Naive thymus-derived CD4-positive, alpha-beta T cell (primary cell): ENCODE measurements around the gene RNF40. TPM values are rescaled to one million over a fixed set of nuclear protein-coding genes. Genes with fewer than 3 reads are reported as not detected.

ENCODE experiments used
- ATAC-seq: fragments of 150-1000 bp; cut with Tn5 transposase; 2 replicates; pipeline ENCODE4 v1.10.0; 2021; ENCODE audit warnings: mild to moderate bottlenecking, moderate library complexity
- CTCF ChIA-PET: fragments of 350-600 bp; sonication (Branson Sonifier 250); formaldehyde crosslinking; loops from one replicate; lab custom pipeline; 2021; ENCODE audit warnings: antibody characterized with exemption; lab: Charles Lee
- POLR2A ChIA-PET: fragments of 350-600 bp; sonication (Branson Sonifier 250); formaldehyde crosslinking; loops from one replicate; lab custom pipeline; 2021; ENCODE audit warnings: antibody characterized with exemption, inconsistent platforms; lab: Charles Lee
- DNase-seq, 9 donors: peaks; one replicate each; pipeline versions ENCODE4 v3.0.0 to v3.0.0-alpha.2; 2020 to 2022; ENCODE audit warnings: mixed read lengths in 1 of 9
- H3K27ac ChIP-seq: one replicate; pipeline ENCODE4 v1.7.0; 2013; ENCODE audit warnings: mild to moderate bottlenecking, low read depth, low read length, moderate library complexity
- H3K27me3 ChIP-seq, 2 donors: one replicate each; pipeline ENCODE4 v1.7.0; 2013; ENCODE audit warnings: low read length in 2 of 2, mild to moderate bottlenecking in 2 of 2, moderate library complexity in 2 of 2; ENCODE audit not compliant: control insufficient read depth in 2 of 2, insufficient read depth in 2 of 2
- H3K36me3 ChIP-seq, 3 experiments: 1 replicate in 2 of 3; 2 replicates in 1 of 3; pipeline ENCODE4 v1.7.0; 2013; ENCODE audit warnings: low read length in 3 of 3, mild to moderate bottlenecking in 3 of 3, moderate library complexity in 1 of 3; ENCODE audit not compliant: insufficient read depth in 3 of 3, control insufficient read depth in 2 of 3
- H3K4me1 ChIP-seq, 2 donors: one replicate each; pipeline ENCODE4 v1.7.0; 2013; ENCODE audit warnings: low read length in 2 of 2, mild to moderate bottlenecking in 2 of 2, moderate library complexity in 1 of 2; ENCODE audit not compliant: control insufficient read depth in 2 of 2, insufficient read depth in 2 of 2
- H3K4me3 ChIP-seq: 2 replicates; pipeline ENCODE4 v1.7.0; 2013; ENCODE audit warnings: mild to moderate bottlenecking, low read length
- H3K9me3 ChIP-seq, 3 experiments: 1 replicate in 2 of 3; 2 replicates in 1 of 3; pipeline ENCODE4 v1.7.0; 2013; ENCODE audit warnings: low read length in 3 of 3; ENCODE audit not compliant: control insufficient read depth in 2 of 3
- H3K27ac Mint-ChIP-seq, 9 donors: one replicate each; pipeline ENCODE4 v1.8.0; 2020 to 2022; ENCODE audit warnings: mixed read lengths in 9 of 9, mild to moderate bottlenecking in 8 of 9, moderate library complexity in 5 of 9, inconsistent platforms in 2 of 9
- H3K27me3 Mint-ChIP-seq, 5 donors: one replicate each; pipeline ENCODE4 v1.8.0; 2021 to 2022; ENCODE audit warnings: mixed read lengths in 5 of 5, mild to moderate bottlenecking in 1 of 5
- H3K36me3 Mint-ChIP-seq, 5 donors: one replicate each; pipeline ENCODE4 v1.8.0; 2020 to 2022; ENCODE audit warnings: mixed read lengths in 5 of 5, mild to moderate bottlenecking in 3 of 5, inconsistent platforms in 1 of 5
- H3K4me1 Mint-ChIP-seq, 7 donors: one replicate each; pipeline ENCODE4 v1.8.0; 2020 to 2022; ENCODE audit warnings: mixed read lengths in 7 of 7, mild to moderate bottlenecking in 3 of 7, inconsistent platforms in 1 of 7
- H3K4me3 Mint-ChIP-seq, 10 donors: one replicate each; pipeline ENCODE4 v1.8.0; 2020 to 2022; ENCODE audit warnings: mild to moderate bottlenecking in 10 of 10, mixed read lengths in 10 of 10, moderate library complexity in 6 of 10, inconsistent platforms in 2 of 10
- H3K9me3 Mint-ChIP-seq, 11 donors: one replicate each; pipeline ENCODE4 v1.8.0; 2020 to 2022; ENCODE audit warnings: mixed read lengths in 11 of 11, mild to moderate bottlenecking in 4 of 11, inconsistent platforms in 1 of 11, moderate library complexity in 1 of 11
- intact Hi-C, 2 donors: fragments of 100-400 bp; cut with micrococcal nuclease; formaldehyde crosslinking; loops; one replicate each; pipeline ENCODE4 v1.15.1; 2023
- polyA plus RNA-seq, 2 donors: library from polyadenylated mRNA; unstranded; fragments of 300-500 nt; fragmentation: Illumina TruSeq; gene quantifications; one replicate each; pipeline ENCODE4 v1.2.3, GENCODE V29; 2021
- total RNA-seq, 6 experiments: library from RNA in 5 of 6; stranded (reverse) in 5 of 6; gene quantifications; 1 replicate in 5 of 6; 2 replicates in 1 of 6; pipeline ENCODE4 v1.2.3 and lab custom pipeline; 2021 to 2026

Gene RNF40
- 100 to 1,000 TPM in 3 of 5 experiments, 10 to 100 TPM in 2; 68.7 to 122 (median 114) TPM for total RNA-seq
- polyA plus RNA-seq, result 10 to 100 TPM; 19.4 to 50.7 TPM
- 117 reads per million, percentile 87 among the genes with 10 or more reads in this experiment for total RNA-seq (lab: John Stamatoyannopoulos, UW)

DNA sequence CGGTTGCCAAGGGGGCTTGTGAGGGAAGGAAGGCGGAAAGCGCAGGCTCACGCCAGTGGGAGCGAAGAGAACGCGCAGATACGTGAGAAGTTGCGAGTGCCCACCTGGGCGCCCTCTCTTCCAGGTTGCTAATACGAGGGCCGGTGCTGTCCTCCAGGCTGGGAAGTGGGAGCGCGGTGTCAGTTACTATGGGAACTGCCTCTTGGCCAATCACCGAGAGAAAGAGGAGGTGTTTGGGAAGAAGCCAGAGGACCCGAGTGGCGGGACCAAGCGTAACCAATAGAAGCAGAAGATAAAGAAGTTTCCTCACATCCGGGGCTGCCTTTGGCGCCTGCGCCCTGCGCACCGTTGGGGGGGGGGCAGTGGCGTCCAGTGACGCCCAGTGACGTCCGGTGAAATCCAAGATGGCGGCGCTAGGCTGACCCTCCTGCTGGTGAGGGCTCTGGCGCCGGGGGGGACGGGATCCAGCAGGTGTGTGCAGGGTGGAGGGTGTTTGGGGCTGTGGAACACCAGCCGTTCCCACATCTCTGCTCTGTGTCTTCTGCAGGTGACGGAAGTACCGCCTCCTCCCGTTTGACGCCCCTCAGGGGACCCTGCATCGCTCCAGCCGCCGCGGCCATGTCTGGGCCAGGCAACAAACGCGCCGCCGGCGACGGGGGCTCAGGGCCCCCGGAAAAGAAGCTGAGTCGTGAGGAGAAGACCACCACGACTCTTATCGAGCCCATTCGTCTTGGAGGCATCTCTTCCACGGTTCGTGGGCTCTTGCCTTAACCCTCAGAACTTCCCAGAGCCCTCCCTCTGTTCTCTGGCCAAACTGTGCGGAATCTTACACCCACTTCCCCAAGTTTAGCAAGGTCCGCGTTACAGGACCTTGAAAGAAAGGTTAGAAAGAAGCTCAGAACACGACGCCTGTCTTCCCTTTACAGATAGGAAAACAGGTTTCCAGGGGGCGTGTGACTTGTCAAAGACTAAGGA lies at the start of gene RNF40, which contains the start of gene CFAP119:
Gene RNF40, plus strand, starts transcription at position 395 of the 975 bp plus-strand sequence. Its CDS starts 224 bp downstream, at position 619.
Gene CFAP119, minus strand, starts transcription at position 135 of the 975 bp plus-strand sequence. CDS start 314 bp downstream, outside the sequence.
- peaks cover 3 to 23% (median 13%) of the 10 kb centered on the region in 5 donors for H3K36me3 Mint-ChIP-seq
- H3K4me3 Mint-ChIP-seq, result peak within 1 kb of the TSS; percentile 96 to 98 (median 97)
- peak within 1 kb of the TSS; percentile 99 for H3K4me3 ChIP-seq

GRCh38 chr16:30715750-30716445 lies 46.2 kb upstream of the RNF40 start:
- Histone ChIP-seq H3K27ac (peak overlapping the region; percentile 27), H3K36me3 (peaks cover 47 to 89% (median 56%) of the 10 kb centered on the region in 3 experiments), H3K4me1 (peaks cover 0 to 16% of the 10 kb centered on the region in 2 donors), H3K9me3 (no peaks in the 10 kb centered on the region), H3K27me3 (no peaks in the 10 kb centered on the region), H3K4me3 (no peak overlapping the region)
- Mint-ChIP-seq H3K4me1 (peaks cover 20 to 39% (median 32%) of the 10 kb centered on the region in 7 donors), H3K36me3 (peaks cover 24 to 55% (median 52%) of the 10 kb centered on the region in 5 donors), H3K9me3 (peaks cover 0 to 3% (median 0%) of the 10 kb centered on the region in 11 donors), H3K4me3 (peak overlapping the region; percentile 6 to 85 (median 58)), H3K27ac (peak overlapping the region; percentile 78 to 96 (median 91)), H3K27me3 (no peaks in the 10 kb centered on the region)
- ATAC-seq (peak; percentile 93), DNase-seq (peak in 4 of 9 donors; percentile 12 to 57 (median 28))
- CTCF ChIA-PET, result no interaction called here
- intact Hi-C loops, result loop anchor here in 1 of 2 donors (2.0 kb wide), 1 partner anchor 17 kb away; the partner anchor contains the start of gene SRCAP
- POLR2A ChIA-PET, result interaction anchor here (1.2 kb wide), 1 partner anchor 32 kb away, joined by 3 read pairs; no protein-coding TSS in a partner anchor

More for the DNA sequence above, at the start of gene RNF40, which contains the start of gene CFAP119:
- intact Hi-C loops, result loop anchor here (1.0 to 5.0 kb wide), 16 partner anchors 13 to 697 kb away; partner anchors contain the start of genes FBRS (in 2 of the 2), PHKG2 (in 2 of the 2), ARMC5 (in 1 of the 2) and CTF1 (in 1 of the 2)
- Histone ChIP-seq H3K27me3 (no peaks in the 10 kb centered on the region), H3K27ac (peak within 1 kb of the TSS; percentile 88), H3K4me1 (peaks cover 17 to 32% of the 10 kb centered on the region in 2 donors), H3K36me3 (peaks cover 22 to 59% (median 26%) of the 10 kb centered on the region in 3 experiments), H3K9me3 (no peaks in the 10 kb centered on the region)
- CTCF ChIA-PET, result no interaction called here
- Mint-ChIP-seq H3K27me3 (no peaks in the 10 kb centered on the region), H3K27ac (peak within 1 kb of the TSS; percentile 82 to 96 (median 93)), H3K4me1 (peaks cover 21 to 41% (median 32%) of the 10 kb centered on the region in 7 donors), H3K9me3 (no peaks in the 10 kb centered on the region)
- DNase-seq (peak; percentile 73 to 97 (median 88)), ATAC-seq (peak; percentile 96)
- POLR2A ChIA-PET, result interaction anchor here (0.8 to 3.2 kb wide), 3 partner anchors 13 to 14 kb away, joined by 5 to 9 read pairs (median 5); partner anchors contain the start of gene PHKG2

DNA sequence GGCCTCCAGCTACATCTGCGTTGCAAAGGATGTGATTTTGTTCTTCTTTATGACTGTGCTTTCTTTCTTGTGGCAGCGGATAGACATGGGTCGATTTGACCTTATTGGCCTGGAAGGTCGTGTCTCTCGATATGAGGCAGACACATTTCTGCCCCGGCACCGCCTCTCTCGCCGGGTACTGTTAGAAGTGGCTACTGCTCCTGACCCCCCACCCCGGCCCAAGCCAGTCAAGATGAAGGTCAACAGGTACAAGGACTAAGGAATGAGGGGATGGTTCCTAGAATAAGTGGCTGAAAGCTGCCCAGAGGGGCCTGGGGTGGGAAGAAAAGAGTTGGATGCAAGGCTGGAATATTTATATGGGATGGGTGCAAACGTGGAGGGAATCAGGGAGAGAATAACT lies 42.0 kb upstream of the RNF40 start:
- DNase-seq (no peak), ATAC-seq (no peak)
- Mint-ChIP-seq H3K4me3 (no peak overlapping the region), H3K27me3 (no peaks in the 10 kb centered on the region), H3K4me1 (peaks cover 14 to 34% (median 25%) of the 10 kb centered on the region in 7 donors), H3K27ac (peak overlapping the region in 5 of 9 donors; percentile 46 to 60 (median 51)), H3K36me3 (peaks cover 26 to 64% (median 60%) of the 10 kb centered on the region in 5 donors), H3K9me3 (peaks cover 0 to 3% (median 0%) of the 10 kb centered on the region in 11 donors)
- H3K4me3 ChIP-seq, result no peak overlapping the region
- CTCF ChIA-PET, result interaction anchor here (0.6 kb wide), 1 partner anchor 22 kb away, joined by 4 read pairs; no protein-coding TSS in a partner anchor
- intact Hi-C loops, result no loop called here
- H3K4me1 ChIP-seq, result peaks cover 0 to 10% of the 10 kb centered on the region in 2 donors
- H3K36me3 ChIP-seq, result peaks cover 44 to 91% (median 61%) of the 10 kb centered on the region in 3 experiments
- no peaks in the 10 kb centered on the region for H3K27me3 ChIP-seq
- H3K9me3 ChIP-seq, result no peaks in the 10 kb centered on the region
- H3K27ac ChIP-seq, result no peak overlapping the region
- POLR2A ChIA-PET, result interaction anchor here (0.9 kb wide), 1 partner anchor 660 kb away, joined by 4 read pairs; no protein-coding TSS in a partner anchor

DNA sequence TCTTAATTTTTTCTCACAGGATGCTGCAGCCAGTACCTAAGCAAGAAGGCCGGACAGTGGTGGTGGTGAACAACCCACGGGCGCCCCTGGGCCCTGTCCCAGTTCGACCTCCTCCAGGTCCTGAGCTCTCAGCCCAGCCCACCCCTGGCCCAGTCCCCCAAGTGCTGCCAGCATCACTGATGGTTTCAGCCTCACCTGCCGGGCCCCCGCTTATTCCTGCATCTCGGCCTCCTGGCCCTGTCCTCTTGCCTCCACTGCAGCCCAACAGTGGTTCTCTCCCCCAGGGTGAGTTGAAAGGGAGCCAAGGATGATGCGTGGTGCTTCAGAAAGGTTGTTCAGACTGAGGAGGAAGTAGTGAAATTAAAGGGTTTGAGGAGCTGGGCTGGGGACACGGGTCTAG lies 41.4 kb upstream of the RNF40 start:
- no peaks in the 10 kb centered on the region for H3K9me3 ChIP-seq
- Mint-ChIP-seq H3K4me3 (no peak overlapping the region), H3K36me3 (peaks cover 23 to 64% (median 56%) of the 10 kb centered on the region in 5 donors), H3K4me1 (peaks cover 8 to 27% (median 24%) of the 10 kb centered on the region in 7 donors), H3K27ac (peak overlapping the region in 5 of 9 donors; percentile 12 to 79 (median 48)), H3K9me3 (peaks cover 0 to 3% (median 0%) of the 10 kb centered on the region in 11 donors), H3K27me3 (no peaks in the 10 kb centered on the region)
- ChIA-PET CTCF (no interaction called here), POLR2A (no interaction called here)
- DNase-seq (no peak), ATAC-seq (no peak)
- no peak overlapping the region for H3K27ac ChIP-seq
- H3K36me3 ChIP-seq, result peaks cover 47 to 92% (median 61%) of the 10 kb centered on the region in 3 experiments
- intact Hi-C loops, result no loop called here
- peaks cover 0 to 5% of the 10 kb centered on the region in 2 donors for H3K4me1 ChIP-seq
- H3K27me3 ChIP-seq, result no peaks in the 10 kb centered on the region
- no peak overlapping the region for H3K4me3 ChIP-seq

DNA sequence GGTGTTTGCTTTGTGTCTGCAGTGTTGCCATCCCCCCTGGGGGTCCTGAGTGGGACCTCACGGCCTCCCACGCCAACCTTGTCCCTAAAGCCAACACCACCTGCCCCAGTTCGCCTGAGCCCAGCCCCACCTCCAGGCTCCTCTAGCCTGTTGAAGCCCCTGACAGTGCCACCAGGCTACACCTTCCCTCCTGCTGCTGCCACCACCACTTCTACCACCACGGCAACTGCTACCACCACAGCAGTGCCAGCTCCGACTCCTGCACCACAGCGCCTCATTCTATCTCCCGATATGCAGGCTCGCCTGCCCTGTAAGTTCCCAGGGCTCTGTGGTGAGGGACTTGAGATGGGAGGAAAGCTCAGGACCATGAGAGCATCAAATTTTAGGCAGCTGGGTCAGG lies 41.0 kb upstream of the RNF40 start:
- ATAC-seq, result no peak
- H3K4me1 ChIP-seq, result no peaks in the 10 kb centered on the region
- Mint-ChIP-seq H3K27me3 (no peaks in the 10 kb centered on the region), H3K9me3 (peaks cover 0 to 3% (median 0%) of the 10 kb centered on the region in 11 donors), H3K27ac (peak overlapping the region in 4 of 9 donors; percentile 31 to 75 (median 54)), H3K4me3 (no peak overlapping the region), H3K36me3 (peaks cover 22 to 62% (median 51%) of the 10 kb centered on the region in 5 donors), H3K4me1 (peaks cover 3 to 26% (median 20%) of the 10 kb centered on the region in 7 donors)
- no peak overlapping the region for H3K4me3 ChIP-seq
- no peaks in the 10 kb centered on the region for H3K27me3 ChIP-seq
- no peaks in the 10 kb centered on the region for H3K9me3 ChIP-seq
- intact Hi-C loops, result no loop called here
- no peak overlapping the region for H3K27ac ChIP-seq
- CTCF ChIA-PET, result no interaction called here
- no peak for DNase-seq
- peaks cover 42 to 92% (median 59%) of the 10 kb centered on the region in 3 experiments for H3K36me3 ChIP-seq
- POLR2A ChIA-PET, result no interaction called here
